GM04503 (cell line): ENCODE measurements around the gene KRTCAP3.

ENCODE experiments used
- DNase-seq: peaks from one replicate; pipeline ENCODE4 v3.0.0-alpha.2; 2012; ENCODE audit warnings: low read depth

The KRTCAP3 gene

DNA sequence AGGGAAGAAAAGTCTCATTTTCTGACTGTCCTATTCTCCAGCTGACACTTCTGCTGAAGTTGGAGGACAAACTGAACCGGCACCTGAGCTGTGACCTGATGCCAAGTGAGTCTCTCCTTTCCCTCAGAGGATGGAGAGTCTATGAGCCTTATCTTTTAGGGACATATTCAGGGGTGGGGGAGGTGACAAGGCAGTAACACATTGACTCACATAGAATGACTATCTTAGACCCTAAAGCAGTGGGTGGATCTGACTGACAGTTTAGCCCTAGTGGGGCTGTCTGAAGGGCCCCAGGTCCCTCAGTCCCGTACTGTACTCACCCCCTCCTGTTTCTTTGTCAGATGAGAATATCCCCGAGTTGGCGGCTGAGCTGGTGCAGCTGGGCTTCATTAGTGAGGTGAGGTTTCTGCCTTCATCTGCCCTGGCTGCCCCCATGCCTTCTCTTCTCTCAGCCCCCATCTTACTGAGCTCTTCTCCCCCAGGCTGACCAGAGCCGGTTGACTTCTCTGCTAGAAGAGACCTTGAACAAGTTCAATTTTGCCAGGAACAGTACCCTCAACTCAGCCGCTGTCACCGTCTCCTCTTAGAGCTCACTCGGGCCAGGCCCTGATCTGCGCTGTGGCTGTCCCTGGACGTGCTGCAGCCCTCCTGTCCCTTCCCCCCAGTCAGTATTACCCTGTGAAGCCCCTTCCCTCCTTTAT is 805 bp upstream of the KRTCAP3 start:
- DNase-seq = no peak

DNA sequence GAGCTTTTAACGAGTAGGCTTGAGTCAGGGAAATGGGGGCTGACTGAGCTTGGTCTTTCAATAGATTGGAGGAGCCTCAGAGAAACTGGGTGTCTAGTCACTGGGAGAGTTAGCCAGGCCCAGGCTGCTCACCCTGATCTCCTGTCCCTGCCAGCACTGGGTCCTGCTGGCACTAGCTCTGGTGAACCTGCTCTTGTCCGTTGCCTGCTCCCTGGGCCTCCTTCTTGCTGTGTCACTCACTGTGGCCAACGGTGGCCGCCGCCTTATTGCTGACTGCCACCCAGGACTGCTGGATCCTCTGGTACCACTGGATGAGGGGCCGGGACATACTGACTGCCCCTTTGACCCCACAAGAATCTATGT is 720 bp downstream of the KRTCAP3 start:
- DNase-seq = no peak

DNA sequence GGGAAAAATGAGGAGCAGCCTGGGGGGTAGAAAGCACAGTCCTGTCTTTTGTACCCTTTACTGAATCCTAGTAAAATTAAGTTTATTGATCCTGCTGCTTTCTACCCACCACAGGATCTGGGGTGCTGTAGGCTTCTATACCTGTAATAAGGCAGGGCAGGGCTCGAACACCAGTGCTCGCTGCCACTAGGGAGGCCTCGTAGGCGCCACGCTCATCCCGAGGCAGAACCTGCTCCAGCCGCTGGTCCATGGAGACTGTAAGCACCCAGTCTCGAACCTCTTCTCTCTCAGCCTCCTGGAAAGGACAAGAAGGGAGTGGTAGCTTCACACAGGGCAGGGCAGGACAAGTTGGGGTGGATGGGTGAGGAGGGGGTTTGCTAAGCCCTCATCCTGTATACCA is 3.0 kb downstream of the KRTCAP3 start:
- DNase-seq = no peak

DNA sequence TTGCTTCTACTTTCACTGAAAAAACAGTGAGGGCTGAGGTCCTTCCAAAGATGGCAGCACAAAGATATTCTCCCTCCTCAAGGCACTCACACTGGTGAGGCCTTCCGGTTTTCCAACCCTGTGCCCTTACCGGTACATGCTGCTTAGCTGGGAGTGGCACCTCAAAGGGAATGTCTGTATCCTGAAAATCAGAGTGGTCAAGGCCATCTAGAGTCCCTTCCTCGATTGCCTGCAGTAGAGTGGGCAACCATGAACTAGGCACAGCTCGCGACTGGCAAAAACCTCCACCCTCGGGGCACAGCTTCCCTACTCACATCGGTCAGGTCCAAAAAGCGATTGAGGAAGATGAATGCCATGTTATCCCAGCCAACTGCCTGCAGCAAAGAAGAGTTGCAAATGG is 3.4 kb downstream of the KRTCAP3 start:
- no peak for DNase-seq

DNA sequence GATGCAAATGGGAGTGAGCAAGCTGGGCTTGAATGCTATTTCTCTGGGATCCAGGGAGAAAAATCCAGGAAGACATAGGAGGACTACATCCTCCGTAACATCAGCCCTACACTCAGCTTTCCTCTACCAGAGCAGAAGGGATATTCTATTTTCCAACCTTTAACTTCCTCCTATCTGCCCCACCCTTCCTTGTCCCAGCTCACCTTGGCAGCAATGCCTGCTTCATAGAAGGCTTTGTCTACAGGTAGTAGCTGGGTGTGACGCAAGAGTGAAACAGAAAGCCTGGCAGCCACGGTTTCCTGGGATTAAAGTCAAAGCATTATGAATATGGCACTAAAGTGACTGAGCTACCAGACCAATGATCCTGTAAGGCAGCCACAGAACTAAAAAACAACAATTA is 3.9 kb downstream of the KRTCAP3 start:
- no peak for DNase-seq

DNA sequence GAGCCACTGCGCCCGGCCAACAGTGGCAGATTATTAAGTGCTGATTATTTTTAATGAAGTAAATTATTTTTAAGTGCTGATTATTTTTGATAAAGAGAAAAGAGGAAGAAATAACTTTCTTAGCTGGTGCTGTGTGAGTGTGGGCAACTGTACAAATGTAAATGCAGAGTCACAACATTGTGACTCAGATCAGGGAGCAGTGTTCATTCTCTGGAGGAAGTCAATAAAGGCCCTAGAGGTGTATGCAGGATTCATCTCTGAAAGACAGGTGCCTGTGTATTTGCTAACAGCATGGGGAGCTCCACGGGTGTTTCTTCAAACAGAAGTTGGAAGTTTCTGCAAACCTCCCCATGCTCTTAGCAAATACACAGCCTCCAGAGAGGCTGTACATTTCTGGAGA is 6.2 kb downstream of the KRTCAP3 start:
- DNase-seq = no peak

DNA sequence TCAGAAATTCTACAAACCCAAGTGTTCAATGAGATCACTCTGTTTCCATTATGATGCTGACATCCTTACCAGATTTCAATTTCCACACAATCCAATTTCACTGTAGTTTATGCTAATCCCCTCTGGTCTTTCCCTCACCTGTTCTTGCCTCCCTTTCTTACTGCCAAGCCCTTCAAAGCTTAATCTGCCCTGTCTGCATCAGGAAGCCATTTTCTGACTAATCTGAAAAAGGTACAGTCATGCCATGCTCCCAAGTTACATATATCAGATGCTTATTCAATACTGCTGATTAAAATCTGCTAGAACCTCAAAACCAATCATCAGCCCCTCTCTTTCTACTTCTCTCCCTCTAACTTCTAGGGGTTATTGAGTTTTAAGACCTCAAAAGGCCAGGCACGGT is 8.9 kb downstream of the KRTCAP3 start:
- DNase-seq = no peak

DNA sequence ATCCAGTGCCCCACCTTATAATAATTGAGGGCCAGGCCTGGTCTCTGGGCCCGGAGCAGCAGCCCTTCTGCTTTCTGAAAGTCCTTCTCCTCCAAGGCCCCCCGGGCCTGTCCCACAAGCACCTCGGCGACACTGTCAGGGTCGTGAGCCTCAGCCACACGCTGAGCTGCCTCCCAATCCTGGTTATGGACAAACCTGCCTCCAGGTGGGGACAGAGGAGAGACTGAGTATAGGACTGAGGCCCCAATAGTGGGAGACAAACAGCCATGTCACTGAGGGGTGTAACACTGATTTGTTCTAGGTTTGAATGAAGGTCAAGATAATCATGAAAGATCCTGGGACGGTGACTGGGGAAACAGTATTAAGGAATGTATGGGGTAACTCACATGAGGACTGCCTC is 11.8 kb downstream of the KRTCAP3 start:
- DNase-seq = no peak

DNA sequence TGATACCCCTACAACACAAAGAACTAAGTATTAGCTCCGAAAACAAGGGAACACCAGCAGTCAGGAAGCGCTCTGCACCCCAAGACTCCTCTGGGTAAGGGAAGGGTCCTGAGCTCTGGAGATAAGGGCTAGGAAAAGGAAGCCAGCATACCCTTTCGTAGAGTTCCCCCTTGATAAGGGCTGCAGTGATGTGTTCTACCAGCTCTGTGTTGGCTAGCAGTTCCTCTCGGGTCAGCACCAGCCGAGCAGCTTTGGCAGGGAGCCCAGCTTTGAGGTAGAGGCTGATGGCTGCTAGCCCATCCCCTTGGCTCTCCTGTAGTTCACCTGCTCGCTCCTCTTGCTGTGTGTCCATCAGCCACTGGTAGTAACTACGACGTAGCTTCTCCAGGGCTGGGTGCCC is 18.9 kb downstream of the KRTCAP3 start:
- no peak for DNase-seq

DNA sequence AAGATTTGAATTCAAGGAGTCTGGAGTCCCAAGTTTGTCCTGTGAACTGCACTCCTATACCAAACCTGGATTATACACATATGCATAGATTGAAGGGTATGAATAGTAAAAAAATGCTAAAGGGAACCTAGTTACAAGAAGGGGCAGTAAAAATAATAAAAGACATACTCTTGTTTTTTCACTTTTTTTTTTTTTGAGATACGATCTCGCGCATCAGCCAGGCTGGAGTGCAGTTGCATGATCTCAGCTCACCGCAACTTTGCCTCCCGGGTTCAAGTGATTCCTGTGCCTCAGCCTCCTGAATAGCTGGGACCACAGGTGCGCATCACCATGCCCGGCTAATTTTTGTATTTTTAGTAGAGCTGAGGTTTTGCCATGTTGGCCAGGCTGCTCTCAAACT is 22.3 kb downstream of the KRTCAP3 start:
- no peak for DNase-seq

DNA sequence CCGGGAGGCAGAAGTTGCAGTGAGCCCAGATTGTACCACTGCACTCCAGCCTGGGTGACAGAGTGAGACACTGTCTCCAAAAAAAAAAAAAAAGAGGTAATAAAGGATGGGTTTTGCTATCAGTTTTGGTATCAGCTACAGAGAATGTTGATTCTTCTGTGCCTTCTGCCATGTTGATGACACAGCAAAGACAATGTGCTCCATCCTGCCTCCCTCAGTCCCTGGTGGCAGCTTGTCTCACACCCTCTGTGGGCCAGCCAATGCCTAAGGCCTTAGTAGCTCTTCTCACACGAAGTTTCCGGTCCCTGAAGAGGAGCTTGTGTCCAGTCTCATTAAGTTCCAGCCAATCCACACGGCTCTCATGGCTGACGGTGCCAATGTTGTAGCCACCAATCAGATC is 29.8 kb downstream of the KRTCAP3 start:
- DNase-seq = no peak

DNA sequence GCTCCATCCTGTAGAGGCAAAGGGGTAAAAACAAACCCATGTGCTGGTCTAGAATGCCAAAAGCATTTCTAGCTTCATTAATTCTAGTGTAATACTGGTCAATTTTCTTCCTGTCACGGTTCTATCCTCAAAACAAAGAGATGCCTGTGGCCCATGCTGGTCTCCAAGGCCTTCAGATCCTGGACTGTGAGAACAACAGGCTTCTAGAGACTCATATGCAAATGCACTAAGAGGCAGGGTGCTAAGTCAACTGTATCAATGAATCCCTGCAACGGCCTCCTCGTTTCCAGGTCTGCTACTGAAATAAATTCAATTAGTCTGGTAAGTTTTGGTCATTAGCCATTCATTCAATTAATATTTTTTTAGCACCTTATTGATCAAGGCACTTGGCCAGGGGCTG is 43.3 kb downstream of the KRTCAP3 start:
- no peak for DNase-seq

DNA sequence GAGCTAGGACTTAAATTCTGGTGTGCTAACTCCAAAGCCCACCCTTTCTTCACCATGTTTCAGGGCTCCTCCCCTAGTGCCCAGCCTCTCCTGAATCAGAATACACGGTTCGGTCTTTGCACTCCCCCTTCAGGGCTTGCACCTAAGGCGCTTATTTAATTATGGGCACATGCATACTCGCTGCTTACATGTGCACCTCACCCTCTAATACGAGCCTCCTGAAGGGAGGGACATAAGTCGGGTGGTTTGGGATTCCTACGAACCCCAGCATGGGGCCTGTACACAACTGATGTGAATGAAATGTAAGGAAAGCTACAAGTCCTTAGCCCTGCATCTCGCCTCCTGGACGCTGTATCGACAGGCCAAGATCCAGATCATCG is 46.9 kb downstream of the KRTCAP3 start:
- DNase-seq = no peak

DNA sequence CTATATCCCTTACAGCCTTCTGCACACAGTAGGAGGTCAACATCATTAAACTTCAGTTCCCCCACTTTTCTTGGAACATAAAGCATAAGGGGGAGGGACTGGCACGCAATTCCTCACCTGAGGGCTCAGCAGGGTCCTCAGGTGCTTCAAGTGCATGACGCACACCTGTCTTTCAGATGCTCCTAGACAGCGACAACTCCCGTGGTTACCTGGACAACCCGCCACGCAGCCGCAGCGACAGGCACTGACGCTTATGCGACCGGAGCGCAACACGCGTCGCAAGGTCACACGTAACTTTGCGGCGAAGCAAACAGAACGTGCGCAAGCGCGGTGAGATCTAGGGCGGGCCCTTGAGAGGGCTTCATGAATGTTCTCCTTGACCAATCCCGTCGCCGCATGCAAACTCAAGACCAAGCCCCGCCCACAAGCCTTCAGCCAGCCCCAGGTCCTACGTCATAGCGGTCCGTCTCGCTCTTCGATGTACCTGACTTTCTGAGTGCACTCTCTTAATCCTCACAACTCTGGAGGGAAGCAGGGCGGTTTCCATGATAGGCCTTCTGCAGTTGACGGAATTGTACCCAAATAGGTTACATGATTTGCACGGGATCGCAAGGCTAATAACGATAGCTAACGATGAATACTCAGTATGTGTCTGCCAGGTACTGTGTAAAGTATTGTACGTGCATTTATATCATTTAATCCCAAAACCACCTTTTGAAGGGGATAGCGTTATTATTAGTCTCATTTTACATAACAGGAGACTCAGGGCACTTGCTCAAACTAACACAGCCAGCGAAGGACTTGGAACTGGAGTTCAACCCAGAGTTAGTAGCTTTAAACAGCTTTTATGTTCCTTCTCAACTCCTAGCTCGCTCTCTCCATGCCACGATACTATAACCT is 47.6 kb downstream of the KRTCAP3 start, which contains the start of gene IFT172:
Gene IFT172 (minus strand): TSS at position 246 of the 900 bp plus-strand sequence. CDS start 90 bp downstream, at position 156.
- DNase-seq = peak; percentile 87

DNA sequence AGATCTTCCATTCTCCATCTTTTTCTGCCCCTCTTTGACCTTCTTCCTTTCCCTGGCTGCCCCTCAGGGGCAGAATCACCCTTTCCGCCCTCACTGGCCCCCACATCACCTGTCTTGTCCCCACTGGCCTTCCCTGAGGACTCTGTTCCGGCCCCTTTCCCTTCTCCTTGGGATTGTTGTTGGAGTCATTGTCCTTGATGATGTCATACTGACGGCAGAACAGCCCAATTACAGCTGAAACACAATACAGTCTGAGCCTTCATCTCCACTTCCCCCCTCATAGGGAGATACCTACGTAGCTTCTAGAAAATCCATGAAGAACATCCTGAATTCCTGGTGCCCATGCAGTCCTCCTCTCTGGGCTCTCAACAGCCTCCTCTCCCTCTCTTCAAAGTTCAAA is 50.4 kb downstream of the KRTCAP3 start:
- no peak for DNase-seq

DNA sequence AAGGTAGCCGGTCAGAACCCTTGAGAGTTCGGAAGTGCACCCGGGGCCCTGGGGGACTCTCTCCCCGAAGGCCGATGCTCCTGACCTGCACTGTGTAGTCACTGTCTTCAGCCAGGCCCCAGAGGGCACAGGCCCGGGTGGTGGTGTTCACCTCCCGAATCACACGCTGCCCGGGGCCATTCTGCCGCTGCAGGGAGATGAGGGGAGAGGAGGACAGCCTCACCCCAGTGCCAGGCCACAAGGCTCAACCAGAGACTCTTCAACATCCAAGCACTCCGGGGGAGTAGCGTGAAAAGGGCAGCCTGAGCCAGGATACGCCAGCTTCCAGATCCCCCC is 51.7 kb downstream of the KRTCAP3 start:
- no peak for DNase-seq
